Kidney tubule cell (primary cell): ENCODE data around the gene GNG8.
"Not testable (repeated sequence)": the region's sequence is repeated elsewhere in the genome, so short reads cannot be mapped to it uniquely, and the experiment has no call there.

ENCODE experiments used
- DNase-seq: peaks from one replicate; pipeline ENCODE4 v3.0.0-alpha.2; 2018; ENCODE audit warnings: low spot score

GNG8 gene

GRCh38 chr19:46646402-46646801, 10.4 kb upstream of the GNG8 start:
- no peak for DNase-seq

DNA sequence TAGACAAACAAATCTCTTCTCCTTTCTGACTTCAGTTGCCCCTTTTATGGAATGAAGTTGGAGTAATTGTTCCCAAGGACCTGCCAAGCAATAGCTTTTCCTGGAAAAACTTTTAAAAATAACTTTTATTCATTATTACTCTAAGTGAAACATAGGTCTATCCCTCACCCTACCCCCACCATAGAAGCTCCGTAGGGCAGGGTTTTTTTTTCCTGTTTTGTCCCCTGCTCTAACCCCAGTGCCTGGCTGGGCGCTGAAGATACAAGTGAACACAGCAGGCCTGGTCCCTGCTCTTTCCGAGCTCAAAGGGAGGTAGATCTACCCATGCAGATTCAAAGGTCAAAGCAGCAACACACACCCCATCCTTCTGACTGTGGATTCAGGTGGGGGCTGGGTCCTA, 8.7 kb upstream of the GNG8 start:
- DNase-seq: no peak

GRCh38 chr19:46640656-46641055, 4.7 kb upstream of the GNG8 start:
- no peak for DNase-seq

- DNase-seq: peak; percentile 50
Measured at GRCh38 chr19:46639358-46640182, 3.6 kb upstream of the GNG8 start.

DNA sequence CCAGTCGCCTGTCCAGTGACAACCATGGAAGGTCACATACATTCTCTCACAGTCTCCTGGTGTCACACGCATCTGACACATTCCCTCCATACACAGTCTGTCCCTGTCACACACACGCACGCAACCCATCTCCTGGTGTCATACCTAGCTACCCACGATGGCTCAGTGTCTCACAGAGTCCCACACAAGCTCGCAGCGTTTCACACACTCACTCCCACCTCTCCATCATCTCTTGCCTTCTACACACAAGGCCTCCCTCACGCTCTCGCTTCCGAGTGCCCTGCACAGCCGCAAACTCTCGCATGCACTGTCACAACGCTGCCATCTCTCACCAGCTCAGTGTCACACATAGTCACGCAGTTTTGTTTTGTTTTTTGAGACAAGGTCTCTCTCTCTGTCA, 1.2 kb upstream of the GNG8 start:
- DNase-seq: no peak

GRCh38 chr19:46634656-46635218, 1.3 kb downstream of the GNG8 start:
- no peak for DNase-seq

DNA sequence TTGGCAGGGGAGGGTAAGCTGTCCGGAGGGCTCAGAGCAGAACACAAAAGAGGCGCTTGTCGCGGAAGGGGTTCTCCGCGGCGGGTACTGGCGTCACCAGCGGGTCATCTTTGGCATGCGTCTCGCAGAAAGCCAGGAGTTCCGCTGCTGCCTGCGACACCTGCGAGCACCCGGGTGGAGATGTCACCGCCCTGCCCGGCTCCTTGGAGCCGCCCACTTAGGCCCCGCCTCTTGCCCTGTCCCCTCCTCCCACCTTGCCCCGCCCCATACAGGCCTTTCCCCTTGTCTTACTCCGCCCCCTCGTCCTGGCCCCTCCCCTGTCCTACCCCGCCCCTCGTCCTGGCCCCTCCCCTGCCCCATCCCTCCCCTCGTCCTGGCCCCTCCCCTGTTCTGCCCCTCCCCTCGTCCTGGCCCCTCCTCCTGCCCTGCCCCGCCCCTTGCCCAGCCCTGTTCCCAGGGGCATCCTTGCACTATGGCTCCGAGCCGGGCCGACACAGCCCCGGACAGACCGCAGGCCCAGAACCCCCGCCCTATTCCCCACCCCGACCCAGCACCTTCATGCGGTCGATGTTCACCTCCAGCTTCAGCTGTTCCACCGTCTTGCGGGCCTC, 1.9 kb downstream of the GNG8 start:
- peak; percentile 90 for DNase-seq

DNA sequence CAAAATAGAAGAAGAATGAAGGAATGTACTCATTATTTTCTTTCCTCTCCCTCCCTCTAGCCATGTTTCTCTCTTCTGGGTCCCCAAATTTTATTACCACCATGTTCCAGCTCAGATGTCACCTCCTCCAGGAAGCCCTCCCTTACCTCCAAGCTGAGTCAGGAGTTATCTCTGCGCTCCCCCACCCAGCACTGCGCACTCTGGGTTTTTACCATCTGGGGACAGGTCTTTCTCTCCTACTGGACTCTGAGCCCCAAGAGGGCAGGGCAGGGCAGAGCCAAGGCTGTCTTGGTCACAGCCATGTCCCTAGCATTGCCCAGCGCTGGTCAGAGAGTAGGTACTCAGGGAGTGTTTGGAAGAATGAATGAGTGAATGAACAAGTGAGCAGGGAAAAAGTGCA, 2.9 kb downstream of the GNG8 start:
- DNase-seq: no peak

GRCh38 chr19:46631481-46631880, 4.5 kb downstream of the GNG8 start:
- DNase-seq: no peak

GRCh38 chr19:46630586-46631205, 5.3 kb downstream of the GNG8 start:
- no peak for DNase-seq

- DNase-seq: no peak
Measured at GRCh38 chr19:46629546-46630025, 6.4 kb downstream of the GNG8 start.

DNA sequence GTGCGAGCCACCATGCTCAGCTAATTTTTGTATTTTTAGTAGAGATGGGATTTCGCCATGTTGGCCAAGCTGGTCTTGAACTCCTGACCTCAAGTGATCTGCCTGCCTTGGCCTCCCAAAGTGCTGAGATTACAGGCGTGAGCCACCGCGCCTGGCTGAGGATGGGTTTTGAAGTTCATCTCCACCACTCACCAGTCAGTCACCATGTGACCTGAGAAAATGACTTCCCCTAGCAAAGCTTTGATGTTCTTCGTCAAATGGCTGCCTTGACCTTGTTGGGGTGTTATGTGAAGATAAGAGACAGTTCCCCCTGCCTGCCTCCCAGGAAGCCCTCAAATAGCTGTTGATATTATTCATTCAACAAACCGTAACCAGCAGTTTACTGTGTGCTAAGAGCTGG, 7.0 kb downstream of the GNG8 start:
- DNase-seq: not testable (repeated sequence)

DNA sequence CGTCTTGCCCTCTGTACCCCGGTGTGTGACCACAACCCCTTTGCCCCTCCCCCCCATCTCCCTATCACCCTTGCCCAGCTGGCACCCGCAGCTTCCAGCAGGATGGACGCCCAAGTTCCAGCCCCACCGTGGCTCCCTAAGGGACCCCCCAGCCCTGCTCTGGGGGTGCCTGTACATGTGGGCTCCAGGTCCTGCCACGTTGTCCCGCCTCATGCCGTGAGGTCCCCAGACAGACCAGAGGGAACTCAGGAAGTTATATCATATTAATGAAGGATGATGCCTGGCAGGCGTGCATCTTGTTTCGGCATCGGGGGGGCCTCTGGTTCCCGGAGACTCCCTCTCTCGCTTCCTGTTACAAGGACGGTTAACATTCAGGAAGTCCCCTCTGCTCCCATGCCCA, 9.6 kb downstream of the GNG8 start:
- DNase-seq: no peak

DNA sequence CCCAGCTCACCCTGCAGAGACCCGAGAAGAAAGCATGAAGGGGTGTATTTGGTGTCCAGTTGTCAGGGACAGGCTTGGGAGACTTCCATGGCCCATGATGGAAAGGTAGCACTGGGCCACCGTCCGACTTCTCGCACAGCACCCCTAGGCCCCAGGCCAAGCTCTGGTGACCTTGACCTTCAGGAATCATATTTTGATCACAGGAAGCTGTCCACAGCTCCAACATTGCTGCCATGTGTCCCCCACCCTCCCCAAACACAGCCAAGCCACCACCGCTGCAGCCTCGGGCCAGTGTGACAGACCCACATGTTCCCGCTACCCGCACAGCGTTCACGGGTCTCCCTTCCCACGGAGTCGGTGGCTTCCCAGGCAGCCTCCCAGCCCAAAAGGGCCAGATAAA, 10.3 kb downstream of the GNG8 start:
- DNase-seq: no peak

DNA sequence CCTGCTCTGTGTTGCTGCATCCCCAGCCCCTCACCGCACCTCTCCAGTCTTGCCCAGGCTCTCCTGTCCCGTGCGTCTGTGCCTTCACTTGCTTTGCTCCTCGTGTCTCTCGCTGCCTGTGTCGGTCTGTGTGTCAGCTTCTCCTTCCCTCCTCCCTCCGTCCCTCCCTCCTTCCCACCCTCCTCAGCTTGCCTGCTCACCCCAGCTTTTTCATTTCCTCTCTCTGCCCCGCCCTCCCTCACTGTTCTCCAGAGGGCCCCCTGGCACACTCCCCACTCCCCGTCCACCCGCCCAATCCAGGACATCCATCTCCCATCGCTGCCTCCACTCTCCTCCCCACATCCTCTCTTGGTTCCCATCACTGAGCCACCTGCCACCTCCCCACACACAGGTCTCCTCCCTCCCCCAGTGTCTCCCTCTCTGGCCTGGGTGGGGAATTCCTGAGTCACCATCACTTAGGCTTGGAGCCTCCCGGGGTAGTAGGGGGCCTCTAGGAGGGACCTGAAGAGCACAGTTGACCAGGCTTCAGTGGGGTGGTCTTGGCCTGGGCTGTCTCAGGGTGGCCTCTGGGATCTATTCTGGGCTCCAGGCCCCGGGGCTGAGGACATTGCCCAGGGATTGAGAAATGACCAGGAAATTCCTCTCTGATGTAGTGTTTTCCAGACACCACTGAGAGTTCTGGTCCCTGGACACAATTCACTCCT, 10.9 kb downstream of the GNG8 start, which contains the start of gene PTGIR:
PTGIR (minus strand) TSS at position 132 of the 704 bp plus-strand sequence. CDS start 864 bp downstream, outside the sequence.
- no peak for DNase-seq

DNA sequence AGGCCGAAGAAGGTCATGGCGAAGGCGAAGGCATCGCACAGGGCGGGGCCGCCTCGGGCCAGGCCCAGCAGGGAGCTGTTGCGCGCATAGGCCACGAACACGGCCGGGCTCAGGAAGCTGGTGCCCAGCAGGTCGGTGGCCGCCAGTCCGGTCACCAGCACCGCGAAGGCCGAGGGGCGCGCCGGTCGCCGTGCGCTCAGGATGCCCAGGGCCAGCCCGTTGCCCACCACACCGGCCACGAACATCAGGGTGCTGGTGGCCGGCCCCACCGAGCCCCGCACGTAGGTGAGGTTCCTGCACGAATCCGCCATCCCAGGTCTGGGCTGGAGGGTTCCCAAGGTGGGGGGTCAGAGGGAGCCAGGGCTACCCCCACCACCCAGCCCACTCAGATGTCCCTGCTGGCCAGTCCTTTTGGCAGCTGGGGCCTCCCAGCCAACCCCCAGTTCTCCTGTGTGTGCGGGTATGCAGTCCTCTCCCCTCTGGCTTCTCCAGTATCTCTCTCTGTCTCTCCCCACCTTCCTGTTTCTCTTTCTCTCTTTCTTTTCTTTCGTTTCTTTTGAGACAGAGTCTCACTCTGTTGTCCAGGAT, 12.0 kb downstream of the GNG8 start:
- no peak for DNase-seq

DNA sequence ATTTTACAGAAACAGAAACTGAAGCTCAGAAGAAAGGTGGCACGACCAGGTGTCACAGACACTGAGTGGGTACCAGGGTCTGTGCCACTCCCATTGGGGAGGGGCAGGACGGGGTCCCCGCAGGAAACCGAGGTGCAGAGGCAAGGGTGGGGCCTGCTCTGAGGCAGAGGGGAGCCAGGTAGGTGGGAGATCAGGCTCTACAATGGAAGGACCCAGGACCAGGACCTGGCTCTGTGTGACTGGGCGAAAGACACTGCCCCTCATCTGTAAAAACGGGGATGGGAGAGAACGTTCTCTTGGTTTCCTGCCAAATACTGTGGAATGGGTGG, 13.9 kb downstream of the GNG8 start:
- DNase-seq: no peak

DNA sequence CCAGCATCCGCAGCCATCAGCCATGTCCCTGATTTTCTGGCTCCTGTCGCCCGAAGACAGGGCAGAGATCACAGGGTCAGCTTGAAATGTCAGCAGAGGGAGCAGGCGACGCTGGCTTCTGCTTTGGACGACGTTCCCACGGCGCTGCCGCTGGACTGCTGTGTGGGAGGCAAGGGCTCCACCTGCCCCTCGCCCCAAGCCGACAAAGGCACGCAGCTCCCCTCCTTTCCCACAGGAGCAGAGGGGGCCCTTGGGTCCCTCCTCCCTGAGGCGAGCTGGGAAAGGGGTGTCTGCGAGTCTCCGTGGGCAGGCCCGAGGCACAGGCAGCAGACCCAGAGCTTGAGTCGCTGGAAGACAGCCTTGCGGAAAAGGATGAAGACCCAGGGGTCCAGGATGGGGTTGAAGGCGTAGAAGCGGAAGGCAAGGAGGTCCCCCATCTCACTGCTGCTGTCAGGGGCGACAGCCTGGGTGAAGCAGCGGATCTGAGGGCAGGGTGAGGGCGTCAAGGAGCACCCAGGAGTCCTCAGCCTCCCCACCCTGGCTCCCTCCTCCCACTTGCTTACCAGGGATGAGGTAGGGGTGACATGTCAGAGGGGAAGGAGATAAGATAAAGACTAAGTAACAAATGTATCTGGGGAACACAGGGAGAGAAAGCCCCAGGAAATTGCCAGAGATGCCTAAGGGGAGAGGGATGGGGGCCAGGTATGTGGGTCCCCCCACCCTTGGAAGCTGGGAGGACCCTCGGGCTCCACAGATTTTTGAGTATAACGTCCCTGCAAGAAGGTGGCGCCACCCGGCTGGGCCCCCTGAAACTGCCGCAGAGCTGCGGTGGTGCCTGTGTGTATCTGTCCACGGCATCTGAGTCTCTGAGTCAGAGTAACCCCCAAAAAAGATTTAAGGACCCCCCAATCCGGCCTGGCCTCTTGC, 14.5 kb downstream of the GNG8 start:
- DNase-seq: no peak

- DNase-seq: no peak
Measured at GRCh38 chr19:46620716-46621115, 15.3 kb downstream of the GNG8 start.

DNA sequence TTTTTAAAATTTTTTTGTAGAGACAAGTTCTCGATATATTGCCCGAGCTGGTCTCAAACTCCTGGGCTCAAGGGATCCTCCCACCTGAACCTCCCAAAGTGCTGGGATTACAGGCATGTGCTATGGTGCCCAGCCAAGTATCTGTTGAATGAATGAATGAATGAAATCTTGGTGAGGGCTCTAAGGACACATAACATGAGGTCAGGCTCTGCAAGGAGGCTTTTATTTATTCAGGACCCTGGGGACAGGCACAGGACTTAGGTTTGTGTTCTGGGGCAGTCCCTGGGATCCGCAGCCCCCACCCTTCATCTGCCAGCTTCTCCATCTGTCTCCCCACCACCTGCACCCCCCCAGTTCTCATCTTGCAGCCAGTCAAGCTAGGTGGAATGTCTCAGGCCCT, 15.7 kb downstream of the GNG8 start:
- DNase-seq: no peak
